ENCODE data around the gene SSBP4.
A peak's percentile ranks its signal among the peaks of the same experiment; 100 is the strongest.

- TF ChIP-seq CTCF (IDR thresholded peaks at IDR 0.05) (no peak), POLR2A (IDR thresholded peaks at IDR 0.05) (peak in 1 of 2 donors; percentile 21)
Observed at GRCh38 chr19:18373892-18374629, 45.1 kb upstream of the SSBP4 start.
